Measurements from ENCODE around the gene EIF3K.

DNA sequence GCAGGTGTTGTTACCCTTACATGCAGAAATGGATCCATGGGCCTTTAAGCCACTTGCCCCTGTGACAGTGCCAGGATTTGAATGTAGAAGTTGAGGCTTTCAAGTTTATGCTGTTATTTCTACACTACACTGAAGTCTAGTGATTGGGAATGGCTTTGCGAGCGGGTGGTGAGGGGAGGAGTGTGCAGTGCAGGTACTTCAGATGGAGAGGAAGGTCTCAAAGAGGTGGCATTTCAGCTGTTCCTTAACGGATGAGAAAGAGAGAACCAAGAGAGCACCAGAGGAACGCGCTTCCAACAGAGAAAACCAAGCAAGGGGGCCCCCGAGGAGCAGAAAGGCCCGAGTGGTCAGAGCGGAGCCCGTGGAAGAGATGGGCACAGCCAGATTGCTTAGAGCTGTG is 41.7 kb downstream of the EIF3K start:
- TF ChIP-seq RCOR1 (IDR thresholded peaks at IDR 0.05; ENCODE audit: low read depth, low read length) (no peak), RAD21 (conservative IDR thresholded peaks at IDR 0.05 in 1 of 2, IDR thresholded peaks at IDR 0.05 in 1 of 2) (no peak), EHMT2 (IDR thresholded peaks at IDR 0.05; ENCODE audit: low read depth) (no peak), JUN (IDR thresholded peaks at IDR 0.05) (no peak; a peak in 1 of 5 replicates), BHLHE40 (IDR thresholded peaks at IDR 0.05; ENCODE audit: low read depth, low read length) (no peak), RFX5 (IDR thresholded peaks at IDR 0.05) (no peak), HDAC2 (IDR thresholded peaks at IDR 0.05) (no peak), POLR2A (IDR thresholded peaks at IDR 0.05; ENCODE audit: low read length) (no peak)
- TF ChIP-seq, protein P1, sequence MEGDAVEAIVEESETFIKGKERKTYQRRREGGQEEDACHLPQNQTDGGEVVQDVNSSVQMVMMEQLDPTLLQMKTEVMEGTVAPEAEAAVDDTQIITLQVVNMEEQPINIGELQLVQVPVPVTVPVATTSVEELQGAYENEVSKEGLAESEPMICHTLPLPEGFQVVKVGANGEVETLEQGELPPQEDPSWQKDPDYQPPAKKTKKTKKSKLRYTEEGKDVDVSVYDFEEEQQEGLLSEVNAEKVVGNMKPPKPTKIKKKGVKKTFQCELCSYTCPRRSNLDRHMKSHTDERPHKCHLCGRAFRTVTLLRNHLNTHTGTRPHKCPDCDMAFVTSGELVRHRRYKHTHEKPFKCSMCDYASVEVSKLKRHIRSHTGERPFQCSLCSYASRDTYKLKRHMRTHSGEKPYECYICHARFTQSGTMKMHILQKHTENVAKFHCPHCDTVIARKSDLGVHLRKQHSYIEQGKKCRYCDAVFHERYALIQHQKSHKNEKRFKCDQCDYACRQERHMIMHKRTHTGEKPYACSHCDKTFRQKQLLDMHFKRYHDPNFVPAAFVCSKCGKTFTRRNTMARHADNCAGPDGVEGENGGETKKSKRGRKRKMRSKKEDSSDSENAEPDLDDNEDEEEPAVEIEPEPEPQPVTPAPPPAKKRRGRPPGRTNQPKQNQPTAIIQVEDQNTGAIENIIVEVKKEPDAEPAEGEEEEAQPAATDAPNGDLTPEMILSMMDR (IDR thresholded peaks at IDR 0.05), result no peak
